ENCODE data around the gene PPP1R15A.
A peak's percentile ranks its signal among the peaks of the same experiment; 100 is the strongest.
"Not testable (repeated sequence)": the region's sequence is repeated elsewhere in the genome, so short reads cannot be mapped to it uniquely, and the experiment has no call there.

PPP1R15A gene

DNA sequence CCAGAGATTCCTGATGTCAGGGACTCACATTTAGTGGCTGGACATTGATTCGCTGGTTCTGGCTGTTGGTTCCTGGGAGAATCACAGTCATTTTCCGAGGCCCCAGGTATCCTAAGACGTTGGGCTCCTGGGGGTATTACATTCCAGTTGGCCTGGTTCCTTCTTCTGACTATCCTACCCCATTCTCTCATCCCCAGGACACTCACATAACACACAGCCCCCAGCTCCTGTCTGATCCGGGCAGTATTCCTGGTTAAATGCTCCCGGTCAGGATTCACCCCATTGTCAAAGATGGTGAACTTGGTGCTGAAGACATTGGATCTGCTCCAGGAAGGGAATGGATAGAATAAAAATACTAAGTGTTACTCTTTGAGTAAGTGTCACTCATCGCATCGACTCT is 11.5 kb downstream of the PPP1R15A start:
- no peak for DNase-seq (ENCODE audit: low read depth)
- H3K4me3 ChIP-seq (ENCODE audit: low read depth, low read length): no peak overlapping the region
- TF ChIP-seq, protein P1, sequence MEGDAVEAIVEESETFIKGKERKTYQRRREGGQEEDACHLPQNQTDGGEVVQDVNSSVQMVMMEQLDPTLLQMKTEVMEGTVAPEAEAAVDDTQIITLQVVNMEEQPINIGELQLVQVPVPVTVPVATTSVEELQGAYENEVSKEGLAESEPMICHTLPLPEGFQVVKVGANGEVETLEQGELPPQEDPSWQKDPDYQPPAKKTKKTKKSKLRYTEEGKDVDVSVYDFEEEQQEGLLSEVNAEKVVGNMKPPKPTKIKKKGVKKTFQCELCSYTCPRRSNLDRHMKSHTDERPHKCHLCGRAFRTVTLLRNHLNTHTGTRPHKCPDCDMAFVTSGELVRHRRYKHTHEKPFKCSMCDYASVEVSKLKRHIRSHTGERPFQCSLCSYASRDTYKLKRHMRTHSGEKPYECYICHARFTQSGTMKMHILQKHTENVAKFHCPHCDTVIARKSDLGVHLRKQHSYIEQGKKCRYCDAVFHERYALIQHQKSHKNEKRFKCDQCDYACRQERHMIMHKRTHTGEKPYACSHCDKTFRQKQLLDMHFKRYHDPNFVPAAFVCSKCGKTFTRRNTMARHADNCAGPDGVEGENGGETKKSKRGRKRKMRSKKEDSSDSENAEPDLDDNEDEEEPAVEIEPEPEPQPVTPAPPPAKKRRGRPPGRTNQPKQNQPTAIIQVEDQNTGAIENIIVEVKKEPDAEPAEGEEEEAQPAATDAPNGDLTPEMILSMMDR (IDR thresholded peaks at IDR 0.05; ENCODE audit: control insufficient read depth, extremely low read depth, insufficient read depth): no peak

DNA sequence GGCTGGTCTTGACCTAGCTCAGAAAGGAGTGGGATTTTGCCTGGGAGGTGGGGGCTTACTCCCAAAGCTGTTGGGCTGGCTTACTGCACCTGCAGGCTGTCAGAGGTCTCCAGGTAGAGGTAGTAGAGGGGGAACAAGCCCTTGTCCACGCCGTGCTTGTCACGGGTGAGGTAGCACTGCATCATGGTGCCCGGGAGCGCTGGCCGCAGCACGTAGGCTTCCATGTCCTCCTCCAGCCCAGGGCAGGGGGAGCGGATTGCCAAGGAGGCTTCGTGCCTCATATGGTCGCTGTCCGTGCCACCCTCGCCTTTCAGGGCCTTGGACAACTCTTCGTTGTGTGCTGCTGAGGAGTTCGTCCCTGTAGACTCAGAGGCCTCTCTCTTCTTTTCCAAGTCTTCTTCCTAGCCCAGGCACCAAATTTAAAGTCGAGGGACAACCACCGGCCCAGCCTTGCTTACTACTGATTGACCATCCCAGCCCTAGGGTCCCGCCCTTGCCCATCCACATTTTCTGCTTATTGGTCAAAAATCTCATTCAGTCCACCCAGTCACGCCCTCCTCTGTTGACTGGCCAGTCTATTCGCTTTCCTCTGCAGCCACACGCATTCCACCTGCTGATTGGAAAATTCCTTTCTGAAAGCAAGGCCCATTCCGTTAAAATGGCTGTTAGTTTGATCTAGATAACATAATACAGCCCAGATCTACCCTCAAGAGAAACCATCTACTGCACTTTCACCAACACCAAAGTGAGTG is 15.8 kb downstream of the PPP1R15A start:
- no peak overlapping the region for H3K4me3 ChIP-seq (ENCODE audit: low read depth, low read length)
- DNase-seq (ENCODE audit: low read depth): no peak
- TF ChIP-seq, protein P1 (IDR thresholded peaks at IDR 0.05; ENCODE audit: control insufficient read depth, extremely low read depth, insufficient read depth): no peak

DNA sequence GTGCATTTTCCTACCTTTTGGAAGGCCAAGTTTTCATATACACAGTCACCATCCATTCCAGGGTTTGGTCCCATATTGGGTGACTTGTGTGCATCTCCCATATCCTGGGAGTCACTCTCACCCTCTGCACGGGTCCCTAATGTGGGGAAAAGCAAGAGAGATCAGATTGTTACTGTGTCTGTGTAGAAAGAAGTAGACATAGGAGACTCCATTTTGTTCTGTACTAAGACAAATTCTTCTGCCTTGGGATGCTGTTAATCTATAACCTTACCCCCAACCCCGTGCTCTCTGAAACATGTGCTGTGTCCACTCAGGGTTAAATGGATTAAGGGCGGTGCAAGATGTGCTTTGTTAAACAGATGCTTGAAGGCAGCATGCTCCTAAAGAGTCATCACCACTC is 17.3 kb downstream of the PPP1R15A start:
- H3K4me3 ChIP-seq (ENCODE audit: low read depth, low read length); DNase-seq (ENCODE audit: low read depth): not testable (repeated sequence)

DNA sequence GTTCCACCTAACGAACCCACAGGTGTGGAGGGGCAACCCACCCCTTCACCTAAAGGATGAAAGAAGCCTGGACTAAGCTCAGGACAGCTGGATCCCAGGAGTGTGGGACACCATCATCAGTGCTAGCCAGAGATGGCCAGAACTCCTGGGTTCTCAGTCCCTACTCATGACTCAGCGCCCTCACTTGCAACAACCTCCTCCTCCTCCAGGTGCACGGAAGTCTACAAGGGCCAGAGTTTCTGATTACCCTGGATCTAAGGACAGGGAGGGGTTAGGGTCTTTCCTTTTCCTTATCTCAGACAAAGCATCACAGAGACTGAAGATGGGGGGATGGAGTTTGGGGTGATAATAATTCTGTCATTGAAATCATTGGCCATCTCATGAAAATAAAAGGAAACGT is 18.3 kb downstream of the PPP1R15A start:
- no peak for DNase-seq (ENCODE audit: low read depth)
- H3K4me3 ChIP-seq (ENCODE audit: low read depth, low read length): no peak overlapping the region
- TF ChIP-seq, protein P1 (IDR thresholded peaks at IDR 0.05; ENCODE audit: control insufficient read depth, extremely low read depth, insufficient read depth): no peak

DNA sequence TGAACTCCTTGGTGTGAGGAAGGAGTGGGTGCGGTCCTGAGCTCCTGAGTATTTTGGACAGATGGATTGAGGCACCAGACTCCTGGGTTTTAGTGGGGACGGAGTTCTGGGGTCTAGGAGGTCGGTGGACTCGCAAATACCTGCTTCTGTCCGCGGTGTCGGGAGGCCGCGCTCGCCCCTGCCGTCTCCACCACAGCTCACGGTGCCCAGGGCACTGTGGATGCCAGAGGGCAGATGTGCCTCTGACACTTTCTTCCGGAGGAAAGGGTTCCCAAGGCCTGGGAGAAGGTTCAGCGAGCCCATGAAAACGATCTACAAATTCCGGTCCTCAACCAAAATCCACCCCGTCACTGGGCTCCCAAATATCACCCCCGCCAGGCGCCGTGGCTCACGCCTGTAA is 23.0 kb downstream of the PPP1R15A start:
- TF ChIP-seq, protein P1 (IDR thresholded peaks at IDR 0.05; ENCODE audit: control insufficient read depth, extremely low read depth, insufficient read depth): no peak
- no peak for DNase-seq (ENCODE audit: low read depth)
- H3K4me3 ChIP-seq (ENCODE audit: low read depth, low read length): no peak overlapping the region

DNA sequence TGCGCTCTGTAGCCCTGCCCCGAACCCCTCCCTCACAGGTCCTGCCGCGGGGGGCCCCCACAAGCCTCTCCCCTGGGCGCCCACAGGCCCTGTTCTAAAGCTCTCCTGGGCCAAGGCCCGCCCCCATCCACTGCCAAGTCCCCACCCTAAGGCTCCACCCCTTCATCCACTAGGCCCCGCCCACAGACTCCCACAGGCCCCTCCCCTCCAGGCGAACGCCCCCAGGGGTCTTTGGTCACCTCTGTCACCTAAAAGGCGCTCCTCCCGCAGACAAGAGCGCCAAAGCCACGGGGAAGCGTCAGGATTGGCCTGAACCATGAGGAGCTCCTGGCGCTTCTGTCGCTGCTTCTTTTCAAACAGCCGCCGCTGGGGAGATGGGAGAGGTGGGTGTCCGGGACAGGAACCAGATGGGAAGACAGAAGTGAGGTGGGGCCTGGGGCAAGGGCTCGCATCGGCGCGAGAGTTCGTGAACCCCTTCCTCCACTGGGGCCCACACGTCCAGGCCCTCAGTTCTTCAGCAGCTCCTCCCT is 24.0 kb downstream of the PPP1R15A start:
- TF ChIP-seq, protein P1 (IDR thresholded peaks at IDR 0.05; ENCODE audit: control insufficient read depth, extremely low read depth, insufficient read depth): no peak
- DNase-seq (ENCODE audit: low read depth): no peak
- H3K4me3 ChIP-seq (ENCODE audit: low read depth, low read length): no peak overlapping the region

DNA sequence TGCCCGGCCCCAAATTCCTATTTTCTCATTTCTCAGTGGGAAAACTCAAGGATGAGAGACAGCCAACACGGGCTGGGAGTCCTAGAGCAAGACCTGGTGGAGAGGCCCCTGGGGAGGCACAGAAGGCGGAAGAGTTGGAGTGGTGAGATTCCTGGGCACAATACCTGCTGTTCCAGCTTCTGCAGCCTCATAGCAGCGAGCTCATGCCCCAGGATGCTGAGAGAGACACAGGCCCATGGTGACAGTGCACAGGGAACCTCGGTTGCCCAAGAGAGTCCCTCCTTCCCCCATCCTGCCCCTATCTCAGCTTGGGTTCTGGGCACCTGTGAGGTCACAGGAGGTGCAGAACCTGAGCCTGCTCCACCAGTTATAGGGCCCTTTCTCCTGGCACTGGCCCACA is 25.0 kb downstream of the PPP1R15A start:
- H3K4me3 ChIP-seq (ENCODE audit: low read depth, low read length): no peak overlapping the region
- TF ChIP-seq, protein P1 (IDR thresholded peaks at IDR 0.05; ENCODE audit: control insufficient read depth, extremely low read depth, insufficient read depth): no peak
- no peak for DNase-seq (ENCODE audit: low read depth)

DNA sequence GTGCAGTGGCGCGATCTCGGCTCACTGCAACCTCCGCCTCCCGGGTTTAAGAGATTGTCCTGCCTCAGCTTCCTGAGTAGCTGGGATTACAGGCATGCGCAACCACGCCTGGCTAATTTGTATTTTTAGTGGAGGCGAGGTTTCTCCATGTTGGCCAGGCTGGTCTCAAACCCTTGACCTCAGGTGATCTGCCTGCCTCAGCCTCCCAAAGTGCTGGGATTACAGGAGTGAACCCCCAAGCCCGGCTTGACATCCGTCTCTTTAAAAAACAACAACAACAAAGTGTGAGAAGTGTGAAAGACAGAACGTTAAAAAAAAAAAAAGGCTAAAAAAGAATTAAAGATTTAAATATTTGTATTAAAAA is 27.1 kb downstream of the PPP1R15A start:
- H3K4me3 ChIP-seq (ENCODE audit: low read depth, low read length): peak overlapping the region; percentile 81
- not testable (repeated sequence) for DNase-seq (ENCODE audit: low read depth)
